Stimulated activated naive B cell treated with anti-CD40 and anti-IgM and Interleukin-4, amounts not matched to agents 10 μg/mL and 1 μg/mL and 100 μg/mL, for 72 hours (primary cell): ENCODE data around the gene ERCC3.

Source experiments
- ATAC-seq, 2 donors: fragments of 150-1000 bp; cut with Tn5 transposase; replicated peaks; 2 replicates each; pipeline ENCODE4 v1.10.0; 2021; ENCODE audit warnings: moderate library complexity in 1 of 2
- DNase-seq: peaks from one replicate; pipeline ENCODE4 v3.0.0; 2021
- H3K27ac Mint-ChIP-seq: one replicate; pipeline ENCODE4 v1.8.0; 2022; ENCODE audit warnings: mild to moderate bottlenecking, mixed read lengths
- H3K27me3 Mint-ChIP-seq, 2 donors: one replicate each; pipeline ENCODE4 v1.8.0; 2022; ENCODE audit warnings: mixed read lengths in 2 of 2
- H3K36me3 Mint-ChIP-seq, 2 donors: one replicate each; pipeline ENCODE4 v1.8.0; 2022; ENCODE audit warnings: mixed read lengths in 2 of 2, mild to moderate bottlenecking in 1 of 2
- H3K4me1 Mint-ChIP-seq, 2 donors: one replicate each; pipeline ENCODE4 v1.8.0; 2022; ENCODE audit warnings: mixed read lengths in 2 of 2, mild to moderate bottlenecking in 1 of 2
- H3K4me3 Mint-ChIP-seq, 2 donors: one replicate each; pipeline ENCODE4 v1.8.0; 2022; ENCODE audit warnings: mild to moderate bottlenecking in 2 of 2, mixed read lengths in 2 of 2, moderate library complexity in 1 of 2
- H3K9me3 Mint-ChIP-seq, 2 donors: one replicate each; pipeline ENCODE4 v1.8.0; 2022; ENCODE audit warnings: mixed read lengths in 2 of 2, mild to moderate bottlenecking in 1 of 2

Gene ERCC3

DNA sequence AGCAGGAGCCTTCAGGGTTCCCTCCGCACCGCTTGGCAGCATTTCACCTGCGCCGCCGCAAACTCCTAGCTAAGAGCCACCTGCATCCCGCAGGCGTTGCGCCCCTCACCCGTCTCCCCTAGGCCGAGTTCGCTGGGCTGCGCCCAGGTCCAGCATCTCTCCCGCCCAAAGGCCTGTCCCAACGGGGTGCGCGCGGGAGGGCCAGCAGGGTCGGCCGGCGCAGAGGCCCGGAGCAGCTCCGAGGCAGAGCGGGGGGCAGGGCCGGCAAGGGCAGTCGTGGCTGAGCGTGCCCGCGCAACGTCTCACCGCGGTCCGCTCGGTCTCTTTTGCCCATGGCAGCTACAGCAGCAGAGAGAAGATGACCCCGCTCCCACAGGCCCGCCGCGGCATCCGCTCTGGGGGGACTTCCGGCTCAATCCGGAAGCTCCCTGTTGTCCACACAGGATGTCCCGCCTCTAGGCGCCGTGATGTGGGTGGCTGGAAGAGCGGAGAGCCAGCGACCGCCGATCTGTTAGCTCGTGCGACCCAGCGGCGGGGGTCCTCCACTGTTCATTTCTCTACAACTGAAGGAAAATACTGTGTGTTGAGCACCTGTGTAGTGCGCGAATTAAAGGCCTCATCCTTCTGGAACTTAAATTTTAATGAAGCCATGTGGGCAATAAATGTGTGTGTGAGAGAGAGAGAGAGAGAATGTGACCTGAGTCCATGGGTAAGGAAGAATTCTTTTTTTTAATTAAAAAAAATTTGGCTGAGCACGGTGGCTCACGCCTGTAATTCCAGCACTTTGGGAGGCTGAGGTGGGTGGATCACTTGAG, at the start of gene ERCC3:
Gene ERCC3 (minus strand): TSS at position 397 of the 815 bp plus-strand sequence. CDS start 63 bp downstream, at position 334.
- peak within 1 kb of the TSS; percentile 97 to 100 for H3K4me3 Mint-ChIP-seq
- H3K9me3 Mint-ChIP-seq, result peaks cover 0 to 1% of the 10 kb centered on the region in 2 donors
- DNase-seq (peak; percentile 79), ATAC-seq (peak; percentile 99 to 100)
- H3K4me1 Mint-ChIP-seq, result peaks cover 21 to 33% of the 10 kb centered on the region in 2 donors
- peaks cover 20 to 36% of the 10 kb centered on the region in 2 donors for H3K36me3 Mint-ChIP-seq
- H3K27ac Mint-ChIP-seq, result peak within 1 kb of the TSS; percentile 99
- H3K27me3 Mint-ChIP-seq, result no peaks in the 10 kb centered on the region

GRCh38 chr2:127343277-127343676, 49.3 kb upstream of the ERCC3 start:
- ATAC-seq (no peak), DNase-seq (no peak)
- Mint-ChIP-seq H3K36me3 (peaks cover 11 to 19% of the 10 kb centered on the region in 2 donors), H3K27ac (no peak overlapping the region), H3K4me1 (peaks cover 26 to 52% of the 10 kb centered on the region in 2 donors), H3K27me3 (no peaks in the 10 kb centered on the region), H3K9me3 (no peaks in the 10 kb centered on the region), H3K4me3 (no peak overlapping the region)

- peak; percentile 14 for DNase-seq
- H3K27ac Mint-ChIP-seq, result peak overlapping the region; percentile 51
These were observed 48.2 kb upstream of the ERCC3 start for GRCh38 chr2:127342101-127342500.

GRCh38 chr2:127332335-127332734, 38.4 kb upstream of the ERCC3 start:
- H3K27ac Mint-ChIP-seq, result no peak overlapping the region
- ATAC-seq, result no peak
- DNase-seq, result no peak
- no peak overlapping the region for H3K4me3 Mint-ChIP-seq
- H3K9me3 Mint-ChIP-seq, result no peaks in the 10 kb centered on the region
- no peaks in the 10 kb centered on the region for H3K4me1 Mint-ChIP-seq
- no peaks in the 10 kb centered on the region for H3K27me3 Mint-ChIP-seq
- H3K36me3 Mint-ChIP-seq, result peaks cover 16 to 26% of the 10 kb centered on the region in 2 donors

More at GRCh38 chr2:127342101-127342500, 48.2 kb upstream of the ERCC3 start:
- H3K4me3 Mint-ChIP-seq, result no peak overlapping the region
- ATAC-seq, result peak; percentile 99 to 100
- H3K27me3 Mint-ChIP-seq, result no peaks in the 10 kb centered on the region
- peaks cover 10 to 19% of the 10 kb centered on the region in 2 donors for H3K36me3 Mint-ChIP-seq
- H3K9me3 Mint-ChIP-seq, result no peaks in the 10 kb centered on the region
- peaks cover 19 to 41% of the 10 kb centered on the region in 2 donors for H3K4me1 Mint-ChIP-seq

GRCh38 chr2:127330753-127331152, 36.8 kb upstream of the ERCC3 start:
- H3K27ac Mint-ChIP-seq, result peak overlapping the region; percentile 56

DNA sequence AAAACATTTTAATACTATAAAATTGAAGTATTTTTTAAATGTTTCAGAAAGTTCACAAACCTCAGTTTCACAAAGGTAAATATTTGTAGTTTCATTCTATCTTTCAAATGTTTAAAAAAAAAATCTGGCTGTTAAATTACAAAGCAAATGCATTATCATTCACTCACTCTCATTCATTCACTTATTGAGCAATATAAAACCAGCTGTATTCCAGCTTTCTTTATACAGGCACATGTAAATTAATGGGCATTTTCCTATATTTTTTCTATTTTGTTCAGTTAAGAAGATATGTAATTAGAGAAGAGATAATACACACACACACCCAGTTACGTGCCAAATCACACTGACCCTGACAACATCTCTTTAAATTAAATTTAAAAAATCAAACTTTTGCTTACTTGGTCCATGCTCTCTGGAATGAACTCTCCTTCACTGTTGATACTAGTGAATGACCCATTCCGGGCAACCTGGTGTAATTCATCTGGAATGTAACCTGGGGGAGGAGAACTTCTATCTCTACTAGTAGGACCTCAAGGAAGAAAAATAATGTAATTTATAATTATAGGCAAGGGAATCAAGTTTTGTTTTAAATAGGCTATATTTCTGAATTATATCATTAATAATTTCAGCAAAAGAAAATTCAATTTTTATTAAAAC, 32.5 kb upstream of the ERCC3 start:
- Mint-ChIP-seq H3K4me3 (no peak overlapping the region), H3K27me3 (no peaks in the 10 kb centered on the region), H3K27ac (no peak overlapping the region), H3K9me3 (no peaks in the 10 kb centered on the region), H3K36me3 (peaks cover 13 to 18% of the 10 kb centered on the region in 2 donors), H3K4me1 (no peaks in the 10 kb centered on the region)
- no peak for ATAC-seq
- no peak for DNase-seq

More at GRCh38 chr2:127330753-127331152, 36.8 kb upstream of the ERCC3 start:
- Mint-ChIP-seq H3K4me1 (no peaks in the 10 kb centered on the region), H3K27me3 (no peaks in the 10 kb centered on the region), H3K4me3 (no peak overlapping the region), H3K36me3 (peaks cover 16 to 26% of the 10 kb centered on the region in 2 donors), H3K9me3 (no peaks in the 10 kb centered on the region)
- DNase-seq, result no peak
- no peak for ATAC-seq

DNA sequence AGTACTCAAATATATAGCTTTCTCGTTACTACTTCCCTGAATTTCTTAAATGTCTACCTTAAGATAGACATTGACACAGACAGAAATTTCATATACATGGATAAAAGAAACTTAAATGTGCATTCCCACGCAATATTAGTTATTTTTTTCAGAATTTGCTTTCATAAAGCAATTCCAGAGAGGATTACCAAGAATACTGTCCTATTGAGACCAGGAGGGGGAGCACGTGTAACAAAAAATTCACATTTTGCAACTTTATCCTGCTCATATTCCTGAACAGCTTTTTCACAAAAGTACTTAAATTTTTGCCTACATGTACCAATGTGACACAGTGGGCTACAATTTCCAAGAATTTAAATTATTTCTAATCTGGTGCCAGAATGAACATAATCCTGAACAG, 30.7 kb upstream of the ERCC3 start:
- Mint-ChIP-seq H3K27ac (no peak overlapping the region), H3K36me3 (peaks cover 27 to 32% of the 10 kb centered on the region in 2 donors), H3K4me3 (no peak overlapping the region), H3K9me3 (peaks cover 6 to 8% of the 10 kb centered on the region in 2 donors), H3K4me1 (peaks cover 0 to 2% of the 10 kb centered on the region in 2 donors), H3K27me3 (no peaks in the 10 kb centered on the region)
- no peak for DNase-seq
- no peak for ATAC-seq

DNA sequence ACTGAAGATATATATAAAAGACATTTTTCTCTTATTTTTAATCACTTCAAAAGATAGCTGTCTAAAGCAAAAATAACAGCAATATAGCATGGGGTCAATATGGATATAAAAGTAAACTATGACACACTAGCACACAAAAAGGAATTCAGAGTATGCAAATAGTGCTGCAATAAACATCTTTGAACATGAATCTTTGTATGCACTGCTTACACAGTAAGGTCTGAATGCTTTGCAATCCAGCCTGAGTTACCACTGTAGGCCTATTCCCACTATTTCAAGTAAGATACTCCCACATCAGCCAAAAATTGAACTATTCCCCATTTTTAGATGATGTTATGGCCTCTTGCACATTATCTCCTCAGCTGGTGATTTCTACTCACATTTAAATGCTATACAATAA, 27.4 kb upstream of the ERCC3 start:
- Mint-ChIP-seq H3K27me3 (no peaks in the 10 kb centered on the region), H3K9me3 (peaks cover 6 to 8% of the 10 kb centered on the region in 2 donors)
- no peak for DNase-seq

DNA sequence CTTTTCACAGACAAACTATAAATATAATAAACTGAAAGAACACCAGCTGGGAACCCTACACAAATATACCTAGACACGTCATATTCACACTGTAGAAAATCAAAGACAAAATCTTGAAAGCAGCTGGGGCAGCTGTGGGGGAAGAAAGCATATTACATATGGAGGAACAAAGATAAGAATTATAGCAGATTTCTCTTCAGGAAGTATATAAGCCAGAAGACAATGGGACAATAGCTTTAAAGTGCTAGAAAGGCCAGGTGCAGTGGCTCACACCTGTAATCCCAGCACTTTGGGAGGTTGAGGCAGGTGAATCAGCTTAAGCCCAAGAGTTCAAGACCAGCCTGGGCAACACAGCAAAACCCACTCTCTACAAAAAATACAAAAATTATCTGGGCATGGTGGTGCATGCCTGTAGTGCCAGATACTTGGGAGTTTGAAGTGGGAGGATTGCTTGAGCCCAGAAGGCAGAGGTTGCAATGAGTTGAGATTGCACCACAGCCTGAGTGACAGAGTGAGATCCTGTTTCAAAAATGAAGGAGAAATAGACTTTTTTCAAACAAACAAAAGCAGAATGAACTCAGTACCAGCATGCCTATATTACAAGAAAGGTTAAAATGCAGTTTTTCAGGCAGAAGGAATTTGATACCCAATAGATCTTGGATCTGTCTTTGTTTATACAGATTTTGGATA, 26.8 kb upstream of the ERCC3 start:
- H3K27me3 Mint-ChIP-seq, result no peaks in the 10 kb centered on the region
- H3K27ac Mint-ChIP-seq, result peak overlapping the region; percentile 3
- H3K4me1 Mint-ChIP-seq, result peaks cover 0 to 2% of the 10 kb centered on the region in 2 donors
- ATAC-seq (no peak), DNase-seq (no peak)
- no peak overlapping the region for H3K4me3 Mint-ChIP-seq
- peaks cover 40 to 44% of the 10 kb centered on the region in 2 donors for H3K36me3 Mint-ChIP-seq
- H3K9me3 Mint-ChIP-seq, result peaks cover 6 to 8% of the 10 kb centered on the region in 2 donors

More for the DNA sequence above, 27.4 kb upstream of the ERCC3 start:
- Mint-ChIP-seq H3K4me3 (no peak overlapping the region), H3K27ac (no peak overlapping the region), H3K36me3 (peaks cover 36 to 44% of the 10 kb centered on the region in 2 donors), H3K4me1 (peaks cover 0 to 2% of the 10 kb centered on the region in 2 donors)
- ATAC-seq, result no peak

GRCh38 chr2:127320067-127320466, 26.1 kb upstream of the ERCC3 start:
- peak overlapping the region; percentile 27 for H3K27ac Mint-ChIP-seq
- no peak overlapping the region for H3K4me3 Mint-ChIP-seq
- no peaks in the 10 kb centered on the region for H3K27me3 Mint-ChIP-seq
- DNase-seq (no peak), ATAC-seq (peak in 1 of 2 donors; percentile 39)
- H3K9me3 Mint-ChIP-seq, result peaks cover 6 to 8% of the 10 kb centered on the region in 2 donors
- peaks cover 40 to 47% of the 10 kb centered on the region in 2 donors for H3K36me3 Mint-ChIP-seq
- H3K4me1 Mint-ChIP-seq, result peaks cover 0 to 2% of the 10 kb centered on the region in 2 donors

GRCh38 chr2:127314193-127314988, 20.4 kb upstream of the ERCC3 start:
- H3K27me3 Mint-ChIP-seq, result no peaks in the 10 kb centered on the region
- H3K4me3 Mint-ChIP-seq, result no peak overlapping the region
- peak overlapping the region; percentile 34 for H3K27ac Mint-ChIP-seq
- ATAC-seq, result peak in 1 of 2 donors; percentile 48
- peaks cover 24 to 52% of the 10 kb centered on the region in 2 donors for H3K36me3 Mint-ChIP-seq
- no peaks in the 10 kb centered on the region for H3K9me3 Mint-ChIP-seq
- no peak for DNase-seq
- H3K4me1 Mint-ChIP-seq, result peaks cover 12 to 16% of the 10 kb centered on the region in 2 donors

DNA sequence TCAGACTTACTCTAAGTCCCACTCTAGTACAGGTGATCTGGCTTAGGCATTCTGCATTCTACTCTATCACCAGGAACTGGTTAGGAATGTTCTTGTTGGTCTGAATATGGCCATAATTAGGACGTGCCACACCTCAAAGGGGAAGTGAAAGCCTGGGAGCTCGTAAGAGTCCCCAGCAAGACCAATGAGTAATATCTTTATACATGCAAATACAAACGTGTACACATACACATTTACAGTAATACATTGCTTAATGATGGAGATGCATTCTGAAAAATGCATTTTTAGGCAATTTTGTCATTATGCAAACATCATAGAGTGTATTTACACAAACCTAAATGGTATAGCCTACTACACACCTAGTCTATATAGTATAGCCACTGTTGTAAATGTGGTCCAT, 19.5 kb upstream of the ERCC3 start:
- DNase-seq (peak; percentile 24), ATAC-seq (peak; percentile 98 to 99)
- Mint-ChIP-seq H3K36me3 (peaks cover 21 to 48% of the 10 kb centered on the region in 2 donors), H3K4me1 (peaks cover 12 to 16% of the 10 kb centered on the region in 2 donors), H3K4me3 (no peak overlapping the region), H3K9me3 (no peaks in the 10 kb centered on the region), H3K27ac (no peak overlapping the region), H3K27me3 (no peaks in the 10 kb centered on the region)

DNA sequence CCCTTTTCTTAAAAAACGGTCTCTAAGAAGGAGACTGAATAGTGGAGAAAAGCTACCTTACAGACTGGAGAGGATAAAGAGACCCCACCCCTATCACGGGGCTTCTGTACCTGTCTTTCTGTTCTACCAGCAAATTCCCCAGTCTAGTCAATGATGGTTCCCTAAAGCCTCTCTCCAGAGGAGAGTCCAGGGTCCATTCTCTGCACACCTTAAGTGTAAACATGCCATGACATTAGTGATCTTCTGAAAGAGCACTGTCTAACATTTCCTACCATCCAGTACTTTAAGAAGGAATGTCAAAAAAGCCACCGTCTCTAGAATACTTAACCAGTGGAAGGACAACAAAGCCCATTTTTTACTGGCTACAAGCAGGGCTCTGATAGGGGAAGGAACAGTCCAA, 17.0 kb upstream of the ERCC3 start:
- no peak overlapping the region for H3K4me3 Mint-ChIP-seq
- no peak overlapping the region for H3K27ac Mint-ChIP-seq
- ATAC-seq (no peak), DNase-seq (no peak)
- no peaks in the 10 kb centered on the region for H3K27me3 Mint-ChIP-seq
- peaks cover 12 to 16% of the 10 kb centered on the region in 2 donors for H3K4me1 Mint-ChIP-seq
- peaks cover 24 to 49% of the 10 kb centered on the region in 2 donors for H3K36me3 Mint-ChIP-seq
- H3K9me3 Mint-ChIP-seq, result no peaks in the 10 kb centered on the region
